HepG2 (cell line): ENCODE measurements around the gene HYAL1. TPM values are rescaled to one million over a fixed set of nuclear protein-coding genes. Genes with fewer than 3 reads are reported as not detected.

Experiments
- CEBPB ChIP-seq: IDR thresholded peaks from 2 replicates; pipeline ENCODE4 v1.6.1; 2011; ENCODE audit warnings: low read depth, low read length, improper control_type of control experiment, borderline replicate concordance
- CHD2 ChIP-seq: IDR thresholded peaks from 2 replicates; pipeline ENCODE4 v1.6.1; 2011; ENCODE audit warnings: low read depth, low read length, improper control_type of control experiment
- FOXP1 ChIP-seq, 2 experiments: fragments of 450-650 bp in 1 of 2; IDR thresholded peaks; 2 replicates each; pipeline ENCODE4 v1.6.1; 2017 to 2018; ENCODE audit warnings: antibody characterized with exemption in 1 of 2
- KDM3A ChIP-seq: IDR thresholded peaks from 2 replicates; pipeline ENCODE4 v1.6.1; 2018; ENCODE audit warnings: low read depth, missing compliant biosample characterization
- MXI1 ChIP-seq: IDR thresholded peaks from 3 replicates; pipeline ENCODE4 v1.6.1; 2012; ENCODE audit warnings: low read depth, low read length, inconsistent platforms, borderline replicate concordance
- NR3C1 ChIP-seq: sonication (generic); formaldehyde crosslinking; IDR thresholded peaks from 2 replicates; pipeline ENCODE4 v1.4.0; 2020; ENCODE audit warnings: missing genetic modification reagents
- PRDM10 ChIP-seq: sonication (generic); formaldehyde crosslinking; IDR thresholded peaks from 2 replicates; pipeline ENCODE4 v1.4.0; 2020; ENCODE audit warnings: low read depth, missing genetic modification reagents
- RXRA ChIP-seq: sonication (generic); formaldehyde crosslinking; IDR thresholded peaks from 2 replicates; pipeline ENCODE4 v1.5.1; 2020; ENCODE audit warnings: missing genetic modification reagents
- SAP130 ChIP-seq: IDR thresholded peaks from 2 replicates; pipeline ENCODE4 v1.6.1; 2016; ENCODE audit warnings: low read depth
- TP53 ChIP-seq: sonication (generic); formaldehyde crosslinking; conservative IDR thresholded peaks from 2 replicates; pipeline ENCODE4 v1.4.0; 2020; ENCODE audit warnings: missing genetic modification reagents
- ZNF329 ChIP-seq: sonication (generic); formaldehyde crosslinking; IDR thresholded peaks from 2 replicates; pipeline ENCODE4 v1.9.0; 2021; ENCODE audit warnings: low read depth, mild to moderate bottlenecking, missing genetic modification reagents
- ZNF350 ChIP-seq: sonication (generic); formaldehyde crosslinking; IDR thresholded peaks from 2 replicates; pipeline ENCODE4 v1.4.0; 2020; ENCODE audit warnings: mild to moderate bottlenecking, low read depth, missing genetic modification reagents, borderline replicate concordance
- ZNF567 ChIP-seq: sonication (generic); formaldehyde crosslinking; IDR thresholded peaks from 2 replicates; pipeline ENCODE4 v1.8.1; 2023; ENCODE audit warnings: mild to moderate bottlenecking, missing genetic modification reagents, borderline replicate concordance
- ZNF776 ChIP-seq: sonication (generic); formaldehyde crosslinking; IDR thresholded peaks from 2 replicates; pipeline ENCODE4 v1.4.0; 2020; ENCODE audit warnings: mild to moderate bottlenecking, missing genetic modification reagents
- ZNF788 ChIP-seq: sonication (generic); formaldehyde crosslinking; IDR thresholded peaks from 2 replicates; pipeline ENCODE4 v1.5.0; 2020; ENCODE audit warnings: mild to moderate bottlenecking, missing genetic modification reagents, borderline replicate concordance
- ZNF879 ChIP-seq: sonication (generic); formaldehyde crosslinking; IDR thresholded peaks from 2 replicates; pipeline ENCODE4 v1.8.1; 2023; ENCODE audit warnings: missing genetic modification reagents
- ZSCAN25 ChIP-seq: sonication (generic); formaldehyde crosslinking; IDR thresholded peaks from 2 replicates; pipeline ENCODE4 v1.8.0; 2022; ENCODE audit warnings: mild to moderate bottlenecking, missing genetic modification reagents
- ZSCAN29 ChIP-seq: sonication (generic); formaldehyde crosslinking; conservative IDR thresholded peaks from 2 replicates; pipeline ENCODE4 v1.4.0; 2020; ENCODE audit warnings: mild to moderate bottlenecking, missing genetic modification reagents
- polyA plus RNA-seq, 8 experiments: library from polyadenylated mRNA; depleted of rRNA in 3 of 8; stranded (reverse) in 7 of 8; unstranded in 1 of 8; fragments of >200 nt; fragmentation: Illumina TruSeq in 4 of 8; extraction: Trizol in 4 of 8; gene quantifications; 2 replicates each; pipeline versions ENCODE4 v1.2.1 to v1.2.3, GENCODE V29; 2011 to 2016; ENCODE audit warnings: low read depth in 4 of 8, missing spikeins in 1 of 8, mixed read lengths in 1 of 8; ENCODE audit not compliant: insufficient read depth in 1 of 8
- total RNA-seq, 5 experiments: library from RNA; depleted of rRNA; stranded (reverse); fragments of >200 nt; fragmentation: Illumina TruSeq; extraction: Trizol; gene quantifications; 2 replicates each; pipeline ENCODE4 v1.2.3, GENCODE V29; 2016; ENCODE audit warnings: low read depth in 1 of 5
- TF ChIP-seq, protein P1 (sequence below): sonication (generic); formaldehyde crosslinking; IDR thresholded peaks from 2 replicates; pipeline ENCODE4 v1.5.1; 2020; ENCODE audit warnings: missing genetic modification reagents, mild to moderate bottlenecking, borderline replicate concordance
- TF ChIP-seq, protein P2 (sequence below): sonication (generic); formaldehyde crosslinking; IDR thresholded peaks from 2 replicates; pipeline ENCODE4 v1.4.0; 2020; ENCODE audit warnings: missing genetic modification reagents

The HYAL1 gene
- total and polyA plus RNA-seq, 2 of the 13 experiments (the other 11 are each of a cell fraction or from before 2014, with no cell fraction given) = 76.5 to 193 TPM

- TF ChIP-seq PRDM10 (CRISPR knock-in tag) (0 out of 2 replicates have a peak, but pooled peaks have one; percentile 76), NR3C1 (CRISPR knock-in tag) (no peak), RXRA (CRISPR knock-in tag) (peak; percentile 69), MXI1 (peak; percentile 67; the same call in 1 of the 3 replicates), ZNF788 (CRISPR knock-in tag) (0 out of 2 replicates have a peak, but pooled peaks have one; percentile 27), FOXP1 (IDR thresholded peaks at IDR 0.05) (no peak), FOXP1 (CRISPR knock-in tag; IDR thresholded peaks at IDR 0.05) (no peak), KDM3A (CRISPR knock-in tag) (peak; percentile 76; the same call in 1 of the 2 replicates), CHD2 (no peak), ZSCAN29 (CRISPR knock-in tag) (peak; percentile 60; the same call in 1 of the 2 replicates), SAP130 (CRISPR knock-in tag) (peak; percentile 69; the same call in 1 of the 2 replicates), ZNF879 (CRISPR knock-in tag) (no peak), ZNF776 (CRISPR knock-in tag) (no peak), ZNF567 (no peak), CEBPB (no peak), ZSCAN25 (CRISPR knock-in tag) (0 out of 2 replicates have a peak, but pooled peaks have one; percentile 24), TP53 (CRISPR knock-in tag) (no peak), ZNF329 (CRISPR knock-in tag) (no peak), ZNF350 (CRISPR knock-in tag) (peak; percentile 71; the same call in 1 of the 2 replicates)
- TF ChIP-seq, protein P1, sequence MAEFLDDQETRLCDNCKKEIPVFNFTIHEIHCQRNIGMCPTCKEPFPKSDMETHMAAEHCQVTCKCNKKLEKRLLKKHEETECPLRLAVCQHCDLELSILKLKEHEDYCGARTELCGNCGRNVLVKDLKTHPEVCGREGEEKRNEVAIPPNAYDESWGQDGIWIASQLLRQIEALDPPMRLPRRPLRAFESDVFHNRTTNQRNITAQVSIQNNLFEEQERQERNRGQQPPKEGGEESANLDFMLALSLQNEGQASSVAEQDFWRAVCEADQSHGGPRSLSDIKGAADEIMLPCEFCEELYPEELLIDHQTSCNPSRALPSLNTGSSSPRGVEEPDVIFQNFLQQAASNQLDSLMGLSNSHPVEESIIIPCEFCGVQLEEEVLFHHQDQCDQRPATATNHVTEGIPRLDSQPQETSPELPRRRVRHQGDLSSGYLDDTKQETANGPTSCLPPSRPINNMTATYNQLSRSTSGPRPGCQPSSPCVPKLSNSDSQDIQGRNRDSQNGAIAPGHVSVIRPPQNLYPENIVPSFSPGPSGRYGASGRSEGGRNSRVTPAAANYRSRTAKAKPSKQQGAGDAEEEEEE (CRISPR knock-in tag) = no peak
- TF ChIP-seq, protein P2, sequence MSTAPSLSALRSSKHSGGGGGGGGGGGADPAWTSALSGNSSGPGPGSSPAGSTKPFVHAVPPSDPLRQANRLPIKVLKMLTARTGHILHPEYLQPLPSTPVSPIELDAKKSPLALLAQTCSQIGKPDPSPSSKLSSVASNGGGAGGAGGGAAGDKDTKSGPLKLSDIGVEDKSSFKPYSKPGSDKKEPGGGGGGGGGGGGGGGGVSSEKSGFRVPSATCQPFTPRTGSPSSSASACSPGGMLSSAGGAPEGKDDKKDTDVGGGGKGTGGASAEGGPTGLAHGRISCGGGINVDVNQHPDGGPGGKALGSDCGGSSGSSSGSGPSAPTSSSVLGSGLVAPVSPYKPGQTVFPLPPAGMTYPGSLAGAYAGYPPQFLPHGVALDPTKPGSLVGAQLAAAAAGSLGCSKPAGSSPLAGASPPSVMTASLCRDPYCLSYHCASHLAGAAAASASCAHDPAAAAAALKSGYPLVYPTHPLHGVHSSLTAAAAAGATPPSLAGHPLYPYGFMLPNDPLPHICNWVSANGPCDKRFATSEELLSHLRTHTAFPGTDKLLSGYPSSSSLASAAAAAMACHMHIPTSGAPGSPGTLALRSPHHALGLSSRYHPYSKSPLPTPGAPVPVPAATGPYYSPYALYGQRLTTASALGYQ (CRISPR knock-in tag) = no peak
Observed at GRCh38 chr3:50324351-50325112, 21.2 kb upstream of the HYAL1 start (continued).
